IMR-90 (cell line): ENCODE measurements around the gene PAFAH2. TPM values are rescaled to one million over a fixed set of nuclear protein-coding genes. Genes with fewer than 3 reads are reported as not detected.
A peak's percentile ranks its signal among the peaks of the same experiment; 100 is the strongest.

ENCODE experiments used
- ATAC-seq: fragments of 200-7000 bp; cut with Tn5 transposase; 2 replicates; pipeline ENCODE4 v1.9.1; 2020; ENCODE audit warnings: low read depth, mild to moderate bottlenecking, moderate library complexity
- BruUV-seq: library from RNA; stranded (reverse); fragments of 400-500 nt; replicated peaks from 2 replicates; lab custom pipeline; 2021; lab: Mats Ljungman, UMichigan
- CTCF ChIA-PET: fragments of 300-600 bp; formaldehyde crosslinking; extraction: SDS; loops from one replicate; lab custom pipeline; 2021; ENCODE audit warnings: antibody characterized with exemption; lab: Yijun Ruan, JAX
- POLR2A ChIA-PET: fragments of 300-600 bp; sonication (Branson Sonifier 250); formaldehyde crosslinking; loops from one replicate; lab custom pipeline; 2022; ENCODE audit warnings: antibody characterized with exemption; ENCODE audit not compliant: unreplicated experiment; lab: Charles Lee
- DNase-seq: peaks from one replicate; pipeline ENCODE4 v3.0.0; 2013
- H2AFZ ChIP-seq: replicated peaks from 2 replicates; pipeline ENCODE3; 2013; ENCODE audit warnings: low read length, mild to moderate bottlenecking; ENCODE audit not compliant: poor library complexity
- H2AK5ac ChIP-seq: 2 replicates; pipeline ENCODE4 v1.6.1; 2013; ENCODE audit warnings: low read depth, low read length, inconsistent platforms
- H2AK9ac ChIP-seq: replicated peaks from 2 replicates; pipeline ENCODE3; 2013; ENCODE audit warnings: mild to moderate bottlenecking, low read depth, low read length, moderate library complexity; ENCODE audit not compliant: poor library complexity
- H2BK120ac ChIP-seq: 2 replicates; pipeline ENCODE4 v1.6.1; 2013; ENCODE audit warnings: low read depth, low read length, inconsistent platforms
- H2BK15ac ChIP-seq: 3 replicates; pipeline ENCODE4 v1.6.1; 2013; ENCODE audit warnings: low read depth, low read length, inconsistent platforms
- H2BK20ac ChIP-seq: 2 replicates; pipeline ENCODE4 v1.6.1; 2013; ENCODE audit warnings: low read depth, mild to moderate bottlenecking, inconsistent platforms, low read length, moderate library complexity
- H2BK5ac ChIP-seq: 2 replicates; pipeline ENCODE4 v1.6.1; 2013; ENCODE audit warnings: mild to moderate bottlenecking, low read depth, low read length, inconsistent platforms; ENCODE audit not compliant: poor library complexity, severe bottlenecking
- H3K14ac ChIP-seq: replicated peaks from 2 replicates; pipeline ENCODE4 v1.6.1; 2013; ENCODE audit warnings: low read depth, low read length, inconsistent platforms
- H3K18ac ChIP-seq: 2 replicates; pipeline ENCODE4 v1.6.1; 2013; ENCODE audit warnings: low read depth, low read length, control low read depth
- H3K23ac ChIP-seq: 2 replicates; pipeline ENCODE4 v1.6.1; 2013; ENCODE audit warnings: low read depth, low read length, inconsistent platforms
- H3K27ac ChIP-seq: 2 replicates; pipeline ENCODE4 v1.5.1; 2013; ENCODE audit warnings: mild to moderate bottlenecking, control low read depth, low read length; ENCODE audit not compliant: insufficient read depth
- H3K27me3 ChIP-seq: 2 replicates; pipeline ENCODE4 v1.6.1; 2013; ENCODE audit warnings: low read length; ENCODE audit not compliant: control insufficient read depth, insufficient read depth
- H3K36me3 ChIP-seq: 2 replicates; pipeline ENCODE4 v1.6.1; 2013; ENCODE audit warnings: low read length, mixed read lengths; ENCODE audit not compliant: control insufficient read depth, insufficient read depth
- H3K4ac ChIP-seq: 2 replicates; pipeline ENCODE4 v1.6.1; 2013; ENCODE audit warnings: low read depth, low read length, inconsistent platforms
- H3K4me1 ChIP-seq: 2 replicates; pipeline ENCODE4 v1.6.1; 2013; ENCODE audit warnings: low read length, mixed read lengths; ENCODE audit not compliant: control insufficient read depth, insufficient read depth
- H3K4me2 ChIP-seq: 2 replicates; pipeline ENCODE4 v1.6.1; 2013; ENCODE audit warnings: low read depth, mild to moderate bottlenecking, control low read depth, low read length, moderate library complexity
- H3K4me3 ChIP-seq: 2 replicates; pipeline ENCODE4 v1.5.1; 2013; ENCODE audit warnings: low read depth, mild to moderate bottlenecking, control low read depth, low read length, moderate library complexity; ENCODE audit not compliant: insufficient read depth
- H3K56ac ChIP-seq: 2 replicates; pipeline ENCODE4 v1.6.1; 2013; ENCODE audit warnings: low read length, inconsistent platforms; ENCODE audit not compliant: insufficient read depth; ENCODE audit errors: extremely low read depth
- H3K79me1 ChIP-seq, 2 experiments: 2 replicates each; pipeline ENCODE4 v1.6.1; 2013; ENCODE audit warnings: low read length in 2 of 2, inconsistent platforms in 1 of 2, low read depth in 1 of 2
- H3K9ac ChIP-seq: 2 replicates; pipeline ENCODE4 v1.6.1; 2013; ENCODE audit warnings: low read depth, low read length, control low read depth
- H3K9me1 ChIP-seq: 2 replicates; pipeline ENCODE4 v1.6.1; 2013; ENCODE audit warnings: low read length, inconsistent platforms; ENCODE audit not compliant: insufficient read depth
- H3K9me3 ChIP-seq: 2 replicates; pipeline ENCODE4 v1.6.1; 2013; ENCODE audit warnings: low read length; ENCODE audit not compliant: control insufficient read depth, insufficient read depth
- H4K20me1 ChIP-seq: 2 replicates; pipeline ENCODE4 v1.6.1; 2013; ENCODE audit warnings: low read length, inconsistent platforms; ENCODE audit not compliant: insufficient read depth
- H4K5ac ChIP-seq: 2 replicates; pipeline ENCODE4 v1.6.1; 2013; ENCODE audit warnings: mild to moderate bottlenecking, low read depth, low read length, control low read depth
- H4K8ac ChIP-seq, 2 experiments: 2 replicates each; pipeline ENCODE4 v1.6.1; 2013; ENCODE audit warnings: low read depth in 2 of 2, low read length in 2 of 2, control low read depth in 1 of 2, inconsistent platforms in 1 of 2
- H4K91ac ChIP-seq: 2 replicates; pipeline ENCODE4 v1.6.1; 2013; ENCODE audit warnings: low read depth, low read length, inconsistent platforms; ENCODE audit not compliant: insufficient read depth
- BHLHE40 ChIP-seq: fragments of 150-350 bp; IDR thresholded peaks from 2 replicates; pipeline ENCODE4 v1.6.1; 2016; ENCODE audit warnings: mild to moderate bottlenecking, low read depth, low read length
- CEBPB ChIP-seq: IDR thresholded peaks from 2 replicates; pipeline ENCODE4 v1.6.1; 2012; ENCODE audit warnings: low read depth, low read length, improper control_type of control experiment
- CTCF ChIP-seq: conservative IDR thresholded peaks from 2 replicates; pipeline ENCODE4 v1.5.1; 2012; ENCODE audit warnings: mild to moderate bottlenecking, low read depth, low read length, improper control_type of control experiment
- ELK1 ChIP-seq: fragments of 150-350 bp; IDR thresholded peaks from 2 replicates; pipeline ENCODE4 v1.6.1; 2016; ENCODE audit warnings: low read depth, mild to moderate bottlenecking, low read length, moderate library complexity, borderline replicate concordance
- FOS ChIP-seq: fragments of 150-350 bp; IDR thresholded peaks from 2 replicates; pipeline ENCODE4 v1.6.1; 2016; ENCODE audit warnings: low read depth, low read length
- MAFK ChIP-seq: IDR thresholded peaks from 2 replicates; pipeline ENCODE4 v1.6.1; 2012; ENCODE audit warnings: low read depth, low read length, improper control_type of control experiment
- MAZ ChIP-seq: IDR thresholded peaks from 2 replicates; pipeline ENCODE4 v1.6.1; 2012; ENCODE audit warnings: low read depth, mild to moderate bottlenecking, low read length, improper control_type of control experiment, moderate library complexity, borderline replicate concordance
- MXI1 ChIP-seq: IDR thresholded peaks from 2 replicates; pipeline ENCODE4 v1.6.1; 2012; ENCODE audit warnings: low read depth, mild to moderate bottlenecking, low read length, moderate library complexity, borderline replicate concordance
- NFE2L2 ChIP-seq: fragments of 150-350 bp; IDR thresholded peaks from 2 replicates; pipeline ENCODE4 v1.6.1; 2016; ENCODE audit warnings: low read depth, mild to moderate bottlenecking, low read length
- RAD21 ChIP-seq: IDR thresholded peaks from 2 replicates; pipeline ENCODE4 v1.6.1; 2012; ENCODE audit warnings: low read length, improper control_type of control experiment
- RCOR1 ChIP-seq: IDR thresholded peaks from 2 replicates; pipeline ENCODE4 v1.6.1; 2012; ENCODE audit warnings: mild to moderate bottlenecking, low read length, improper control_type of control experiment; ENCODE audit not compliant: insufficient replicate concordance
- RFX5 ChIP-seq: IDR thresholded peaks from 2 replicates; pipeline ENCODE4 v1.8.0; 2012; ENCODE audit warnings: low read depth, mild to moderate bottlenecking, low read length, moderate library complexity
- SMC3 ChIP-seq: fragments of 150-350 bp; IDR thresholded peaks from 2 replicates; pipeline ENCODE4 v1.6.1; 2016; ENCODE audit warnings: low read depth, mild to moderate bottlenecking, antibody characterized with exemption, low read length, moderate library complexity
- USF2 ChIP-seq: fragments of 150-350 bp; IDR thresholded peaks from 2 replicates; pipeline ENCODE4 v1.6.1; 2017; ENCODE audit warnings: mild to moderate bottlenecking, antibody characterized with exemption, low read length, low read depth
- WGBS, 2 experiments: methylation state at CpG; one replicate each; pipeline versions ENCODE4 v1.1.5 to v1.1.7; 2013; ENCODE audit warnings: missing lambda C conversion rate in 2 of 2; ENCODE audit not compliant: insufficient read length in 1 of 2; ENCODE audit errors: extremely low coverage in 2 of 2; 5-methylcytosine and 5-hydroxymethylcytosine counted together
- dilution Hi-C: fragments of 300-500 bp; cut with HindIII; formaldehyde crosslinking; loops from one replicate; pipeline ENCODE4 v1.14.3; 2018; ENCODE audit warnings: low sequenced_read_pairs; ENCODE audit not compliant: unreplicated experiment
- in situ Hi-C: fragments of 300-500 bp; cut with MboI; formaldehyde crosslinking; loops from 3 replicates; pipeline ENCODE4 v1.14.3; 2019; ENCODE audit warnings: low sequenced_read_pairs, inconsistent platforms, mixed read lengths
- intact Hi-C: fragments of 100-400 bp; cut with micrococcal nuclease; formaldehyde crosslinking; loops from 2 replicates; pipeline ENCODE4 v1.10.0; 2022
- polyA plus RNA-seq, 3 experiments: library from polyadenylated mRNA; depleted of rRNA; stranded (reverse); fragments of >200 nt; gene quantifications; 2 replicates each; pipeline ENCODE4 v1.2.3, GENCODE V29; 2012; ENCODE audit warnings: low replicate concordance in 1 of 3
- total RNA-seq: library from RNA; depleted of rRNA; stranded (reverse); fragments of >200 nt; gene quantifications from 2 replicates; pipeline ENCODE4 v1.2.3, GENCODE V29; 2012

Gene PAFAH2
- total and polyA plus RNA-seq, 2 of the 4 experiments (the other 2 are of a cell fraction), result 8.3 to 12.2 TPM

GRCh38 chr1:26019641-26020315 lies 21.9 kb upstream of the PAFAH2 start:
- Histone ChIP-seq H4K20me1 (no peaks in the 10 kb centered on the region), H3K23ac (peak overlapping the region; percentile 28; the same call in 1 of the 2 replicates), H4K91ac (peak overlapping the region; percentile 25; the same call in 1 of the 2 replicates), H3K4me2 (peak overlapping the region; percentile 10; the same call in 1 of the 2 replicates), H3K18ac (peak overlapping the region; percentile 8; the same call in 1 of the 2 replicates), H3K4me3 (no peak overlapping the region), H3K4me1 (peaks cover 30% of the 10 kb centered on the region), H2BK120ac (peak overlapping the region; percentile 69), H4K5ac (peak overlapping the region; percentile 46; the same call in 1 of the 2 replicates), H2AK9ac (no peak overlapping the region), H3K56ac (no peak overlapping the region), H3K36me3 (no peaks in the 10 kb centered on the region), H3K79me1 (no peaks in the 10 kb centered on the region), H3K27ac (no peak overlapping the region), H2AK5ac (peak overlapping the region; percentile 22), H3K14ac (peak overlapping the region; percentile 60), H2BK20ac (peak overlapping the region; percentile 71), H4K8ac (peak overlapping the region; percentile 26 to 75), H2BK15ac (peak overlapping the region; percentile 30; the same call in 1 of the 3 replicates), H3K9me1 (peaks cover 10% of the 10 kb centered on the region), H2BK5ac (peak overlapping the region; percentile 42), H2AFZ (peak overlapping the region; percentile 81), H3K27me3 (no peaks in the 10 kb centered on the region), H3K9ac (no peak overlapping the region), H3K4ac (peak overlapping the region; percentile 60), H3K9me3 (no peaks in the 10 kb centered on the region)
- ChIA-PET POLR2A (interaction anchor here (0.5 kb wide), 1 partner anchor 245 kb away, joined by 4 read pairs; no protein-coding TSS in a partner anchor), CTCF (interaction anchor here (1.2 to 1.4 kb wide), 2 partner anchors 22 to 397 kb away, joined by 3 to 5 read pairs; partner anchors contain the start of gene PAFAH2)
- TF ChIP-seq RAD21 (no peak), ELK1 (no peak), USF2 (no peak), NFE2L2 (no peak), CEBPB (no peak), MAZ (no peak), BHLHE40 (no peak), MXI1 (no peak), MAFK (no peak), RFX5 (no peak), FOS (no peak), RCOR1 (no peak), CTCF (no peak), SMC3 (no peak)
- dilution Hi-C loops, result no loop called here
- BruUV-seq, result no TSS peak
- WGBS, 2 experiments, result 0% methylated on average over 1 of the region's 8 CpGs; no CpG with 5 or more reads in 1 of the 2 experiments
- in situ Hi-C loops, result no loop called here
- intact Hi-C loops, result no loop called here
- peak; percentile 56 for DNase-seq
- no peak for ATAC-seq
